K562 treated with DMSO at 1 percent for 4 hours (cell line): Measurements from ENCODE around the gene MKLN1. TPM values are rescaled to one million over a fixed set of nuclear protein-coding genes. Genes with fewer than 3 reads are reported as not detected.

ENCODE experiments used
- total RNA-seq: library from RNA; unstranded; fragments of 300-600 nt; gene quantifications from 2 replicates; pipeline ENCODE4 v1.2.3, GENCODE V29; 2022; ENCODE audit not compliant: insufficient read depth

Gene MKLN1
- 12.8 and 17.7 TPM in 2 replicates for total RNA-seq

DNA sequence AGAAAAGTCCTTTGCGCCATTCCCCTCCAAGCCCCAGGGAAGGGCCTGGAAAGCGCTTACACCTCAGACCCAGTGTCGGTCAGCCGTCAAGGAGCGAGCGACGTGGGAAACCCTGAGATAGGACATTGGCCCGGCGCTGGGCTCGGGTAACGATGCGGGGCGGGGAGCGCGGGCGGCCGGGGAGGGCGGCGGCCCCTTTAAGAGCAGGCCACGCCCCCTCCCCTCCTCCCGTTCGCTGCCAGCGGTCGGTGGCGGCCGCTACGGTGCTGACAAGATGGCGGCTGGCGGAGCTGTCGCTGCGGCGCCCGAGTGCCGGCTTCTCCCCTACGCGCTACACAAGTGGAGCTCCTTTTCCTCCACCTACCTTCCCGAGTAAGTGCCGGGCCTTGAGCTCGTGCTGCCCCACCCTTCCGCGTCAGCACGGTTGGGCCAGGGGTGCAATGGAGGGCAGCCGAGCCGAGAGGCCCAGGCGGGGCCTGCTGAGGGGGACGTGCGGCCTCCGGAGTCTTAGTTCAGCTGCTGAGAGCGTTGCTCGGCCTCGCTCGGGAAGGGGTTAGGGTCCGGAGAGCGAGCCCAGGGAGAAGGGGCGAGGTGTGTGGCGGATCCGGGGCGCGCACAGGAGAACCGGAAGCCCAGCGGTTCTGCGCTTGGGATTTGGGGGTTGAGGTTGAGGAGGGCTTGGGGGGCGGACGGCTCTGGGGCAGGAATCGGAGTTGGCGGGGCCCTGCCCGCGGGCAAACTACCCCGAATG, at the start of gene MKLN1:
MKLN1 (plus strand) TSS at position 251 of the 751 bp plus-strand sequence; CDS start at position 275, 24 bp downstream.

Other genes with a start within 250 kb of the MKLN1 start
- 0.44 TPM in 1 of 2 replicates, not detected in the other for gene PODXL, start 228.8 kb downstream of the MKLN1 start, total RNA-seq